8988T (cell line): ENCODE measurements around the gene C20orf144.

Source experiments
- DNase-seq: peaks from one replicate; pipeline ENCODE4 v3.0.0; 2011

Gene C20orf144

GRCh38 chr20:33677991-33678702 lies 16.0 kb downstream of the C20orf144 start:
- DNase-seq = peak; percentile 26

GRCh38 chr20:33679758-33680485 lies 17.8 kb downstream of the C20orf144 start:
- DNase-seq = peak; percentile 20

- DNase-seq = peak; percentile 14
Measured at GRCh38 chr20:33680686-33681085, 18.6 kb downstream of the C20orf144 start.

- DNase-seq = no peak
Measured at GRCh38 chr20:33681288-33681687, 19.2 kb downstream of the C20orf144 start.

GRCh38 chr20:33681728-33682353 lies 19.7 kb downstream of the C20orf144 start:
- peak; percentile 11 for DNase-seq

GRCh38 chr20:33684533-33685327 lies 22.6 kb downstream of the C20orf144 start:
- DNase-seq = peak; percentile 51

- peak; percentile 60 for DNase-seq
Measured at GRCh38 chr20:33685328-33686099, 23.4 kb downstream of the C20orf144 start.

- peak; percentile 98 for DNase-seq
Measured at GRCh38 chr20:33686100-33686983, 24.2 kb downstream of the C20orf144 start, which contains the start of gene E2F1. E2F1 (minus strand) TSS chr20:33686385; CDS start chr20:33686264, 121 bp downstream.

- no peak for DNase-seq
Measured at GRCh38 chr20:33686984-33687366, 24.8 kb downstream of the C20orf144 start.

GRCh38 chr20:33687370-33687915 lies 25.3 kb downstream of the C20orf144 start:
- DNase-seq = no peak

- DNase-seq = no peak
Measured at GRCh38 chr20:33687993-33688937, 26.1 kb downstream of the C20orf144 start.

- DNase-seq = no peak
Measured at GRCh38 chr20:33688938-33689424, 26.9 kb downstream of the C20orf144 start.

- no peak for DNase-seq
Measured at GRCh38 chr20:33689493-33689892, 27.4 kb downstream of the C20orf144 start.

- DNase-seq = no peak
Measured at GRCh38 chr20:33689973-33690372, 27.8 kb downstream of the C20orf144 start.

GRCh38 chr20:33693289-33693688 lies 31.2 kb downstream of the C20orf144 start:
- DNase-seq = no peak

GRCh38 chr20:33693741-33694638 lies 31.9 kb downstream of the C20orf144 start:
- no peak for DNase-seq

GRCh38 chr20:33694639-33695012 lies 32.5 kb downstream of the C20orf144 start:
- no peak for DNase-seq

GRCh38 chr20:33696448-33696847 lies 34.3 kb downstream of the C20orf144 start:
- no peak for DNase-seq
